Heart left ventricle (tissue), 16 donors: ENCODE measurements around the gene ZACN. TPM values are rescaled to one million over a fixed set of nuclear protein-coding genes. Genes with fewer than 3 reads are reported as not detected.

ENCODE experiments used
- ATAC-seq, 4 donors: fragments of 200-7000 bp; cut with Tn5 transposase; one replicate each; pipeline ENCODE4 v1.9.1; 2020 to 2022; ENCODE audit warnings: moderate library complexity in 4 of 4, mild to moderate bottlenecking in 3 of 4, moderate number of reproducible peaks in 1 of 4
- DNase-seq, 5 donors: peaks; one replicate each; pipeline ENCODE4 v3.0.0-alpha.2; 2020
- H3K27ac ChIP-seq, 12 donors: fragments of 200-600 bp; sonication (generic) in 4 of 12; one replicate each; pipeline versions ENCODE4 v1.5.0 to v1.8.0; 2016 to 2022; ENCODE audit warnings: mild to moderate bottlenecking in 2 of 12
- H3K27me3 ChIP-seq, 9 donors: fragments of 200-600 bp; sonication (generic) in 2 of 9; one replicate each; pipeline versions ENCODE4 v1.5.1 to v1.8.0; 2016 to 2022; ENCODE audit warnings: mild to moderate bottlenecking in 3 of 9
- H3K36me3 ChIP-seq, 9 donors: fragments of 200-600 bp; sonication (generic) in 2 of 9; one replicate each; pipeline versions ENCODE4 v1.5.0 to v1.8.0; 2018 to 2022; ENCODE audit warnings: mild to moderate bottlenecking in 2 of 9
- H3K4me1 ChIP-seq, 12 donors: fragments of 200-600 bp; sonication (generic) in 4 of 12; one replicate each; pipeline versions ENCODE4 v1.5.0 to v1.8.0; 2016 to 2022; ENCODE audit warnings: mild to moderate bottlenecking in 3 of 12
- H3K4me3 ChIP-seq, 12 donors: fragments of 200-600 bp; sonication (generic) in 4 of 12; one replicate each; pipeline versions ENCODE4 v1.5.0 to v1.8.0; 2017 to 2022; ENCODE audit warnings: mild to moderate bottlenecking in 9 of 12, moderate library complexity in 4 of 12
- H3K9me3 ChIP-seq, 12 donors: fragments of 200-600 bp; sonication (generic) in 4 of 12; one replicate each; pipeline versions ENCODE4 v1.5.0 to v1.8.0; 2016 to 2022; ENCODE audit warnings: mild to moderate bottlenecking in 1 of 12
- POLR2A ChIP-seq, 2 donors: fragments of 450-650 bp; IDR thresholded peaks; one replicate each; pipeline ENCODE4 v1.6.1; 2017; ENCODE audit warnings: antibody characterized with exemption in 2 of 2, mild to moderate bottlenecking in 2 of 2, moderate library complexity in 2 of 2
- WGBS, 4 donors: extraction: QIAGEN DNeasy Blood & Tissue Kit in 2 of 4; methylation state at CpG; one replicate each; pipeline versions ENCODE4 v1.1.5 to v1.1.7; 2013 to 2018; 5-methylcytosine and 5-hydroxymethylcytosine counted together
- intact Hi-C, 10 donors: fragments of 100-400 bp; cut with DNase I; formaldehyde crosslinking; loops; one replicate each; pipeline versions ENCODE4 v1.11.1 to v1.14.2; 2022
- polyA plus RNA-seq, 2 donors: library from polyadenylated mRNA; stranded (reverse); fragments of 200-250 nt; gene quantifications; one replicate each; pipeline ENCODE4 v1.2.3, GENCODE V29; 2013
- total RNA-seq, 9 donors: library from RNA; depleted of rRNA in 2 of 9; stranded (reverse); fragments of >200 nt in 2 of 9; fragmentation: NEBNext Ultra II Directional in 3 of 9; extraction: Animal tissue kit (Norgen Biotek cat#: 25700) in 3 of 9; gene quantifications; one replicate each; pipeline versions ENCODE4 v1.1.0 to v1.2.4, GENCODE V29; 2016 to 2023
- TF ChIP-seq, protein P1 (sequence below), 12 donors: fragments of 200-600 bp; sonication (generic) in 4 of 12; IDR thresholded peaks; one replicate each; pipeline versions ENCODE4 v1.5.0 to v1.8.0; 2018 to 2022; ENCODE audit warnings: antibody characterized with exemption in 12 of 12, mild to moderate bottlenecking in 5 of 12
- donor health status: ischemic (EF 13 %, LVEDD 7.1; RV severe dilation, severe dysfunction).
- donor health status: healthy with polysubstance abuse.
- donor health status: DM: no; HTN: yes; CAD: no.
- donor health status: DM: no; HTN: no; CAD: no.
- donor health status: ischemic (EF 25% LVEDD 6.9; RV normal size, moderate dysfunction).
- donor health status: ischemic (EF 25% LVEDD 5.7; RV mildly dilated, moderate dysfunction).
- donor health status: healthy.
- donor health status: DM: yes; HTN: yes; CAD: no.
- donor health status: ischemic (EF 35%, LVEDD 5.7; RV mildly dilated, moderate dysfunction).
- donor health status: nonischemic (EF 11% LVEDD 7.7; RV severe dilation, severe dysfunction).
- donor health status: DM: yes; HTN: yes; CAD: no.
- donor health status: PGD.
- donor health status: ischemic (EF 29% LVEDD 5.4; RV normal size, mild dysfunction).
- donor health status: nonischemic (EF 23%, LVEDD 6.1; RV moderate dilation, normal function).

ZACN gene
- total and polyA plus RNA-seq, 11 donors, result 0.13 to 1.5 (median 0.51) TPM; not detected in 8

- Histone ChIP-seq H3K4me1 (no peaks in the 10 kb centered on the region), H3K9me3 (no peaks in the 10 kb centered on the region), H3K27me3 (no peaks in the 10 kb centered on the region), H3K27ac (no peak overlapping the region), H3K36me3 (no peaks in the 10 kb centered on the region), H3K4me3 (no peak overlapping the region)
- TF ChIP-seq, protein P1, sequence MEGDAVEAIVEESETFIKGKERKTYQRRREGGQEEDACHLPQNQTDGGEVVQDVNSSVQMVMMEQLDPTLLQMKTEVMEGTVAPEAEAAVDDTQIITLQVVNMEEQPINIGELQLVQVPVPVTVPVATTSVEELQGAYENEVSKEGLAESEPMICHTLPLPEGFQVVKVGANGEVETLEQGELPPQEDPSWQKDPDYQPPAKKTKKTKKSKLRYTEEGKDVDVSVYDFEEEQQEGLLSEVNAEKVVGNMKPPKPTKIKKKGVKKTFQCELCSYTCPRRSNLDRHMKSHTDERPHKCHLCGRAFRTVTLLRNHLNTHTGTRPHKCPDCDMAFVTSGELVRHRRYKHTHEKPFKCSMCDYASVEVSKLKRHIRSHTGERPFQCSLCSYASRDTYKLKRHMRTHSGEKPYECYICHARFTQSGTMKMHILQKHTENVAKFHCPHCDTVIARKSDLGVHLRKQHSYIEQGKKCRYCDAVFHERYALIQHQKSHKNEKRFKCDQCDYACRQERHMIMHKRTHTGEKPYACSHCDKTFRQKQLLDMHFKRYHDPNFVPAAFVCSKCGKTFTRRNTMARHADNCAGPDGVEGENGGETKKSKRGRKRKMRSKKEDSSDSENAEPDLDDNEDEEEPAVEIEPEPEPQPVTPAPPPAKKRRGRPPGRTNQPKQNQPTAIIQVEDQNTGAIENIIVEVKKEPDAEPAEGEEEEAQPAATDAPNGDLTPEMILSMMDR (IDR thresholded peaks at IDR 0.05), result no peak
- TF ChIP-seq POLR2A (IDR thresholded peaks at IDR 0.05), result no peak
- 88 to 94% (median 90%) methylated on average over 2 of the region's 2 CpGs for WGBS, 4 donors
- ATAC-seq, result no peak
- no peak for DNase-seq
- intact Hi-C loops, result no loop called here
Observed at GRCh38 chr17:76111956-76112355, 33.0 kb downstream of the ZACN start.

- TF ChIP-seq, protein P1 (IDR thresholded peaks at IDR 0.05), result no peak
- TF ChIP-seq POLR2A (IDR thresholded peaks at IDR 0.05), result no peak
- WGBS, 4 donors, result 85 to 91% (median 89%) methylated on average over 7 of the region's 7 CpGs
- Histone ChIP-seq H3K9me3 (no peaks in the 10 kb centered on the region), H3K4me3 (no peak overlapping the region), H3K4me1 (no peaks in the 10 kb centered on the region), H3K27me3 (no peaks in the 10 kb centered on the region), H3K27ac (no peak overlapping the region), H3K36me3 (no peaks in the 10 kb centered on the region)
- no peak for ATAC-seq
- DNase-seq, result no peak
- intact Hi-C loops, result no loop called here
Observed at GRCh38 chr17:76115138-76115754, 36.3 kb downstream of the ZACN start.

DNA sequence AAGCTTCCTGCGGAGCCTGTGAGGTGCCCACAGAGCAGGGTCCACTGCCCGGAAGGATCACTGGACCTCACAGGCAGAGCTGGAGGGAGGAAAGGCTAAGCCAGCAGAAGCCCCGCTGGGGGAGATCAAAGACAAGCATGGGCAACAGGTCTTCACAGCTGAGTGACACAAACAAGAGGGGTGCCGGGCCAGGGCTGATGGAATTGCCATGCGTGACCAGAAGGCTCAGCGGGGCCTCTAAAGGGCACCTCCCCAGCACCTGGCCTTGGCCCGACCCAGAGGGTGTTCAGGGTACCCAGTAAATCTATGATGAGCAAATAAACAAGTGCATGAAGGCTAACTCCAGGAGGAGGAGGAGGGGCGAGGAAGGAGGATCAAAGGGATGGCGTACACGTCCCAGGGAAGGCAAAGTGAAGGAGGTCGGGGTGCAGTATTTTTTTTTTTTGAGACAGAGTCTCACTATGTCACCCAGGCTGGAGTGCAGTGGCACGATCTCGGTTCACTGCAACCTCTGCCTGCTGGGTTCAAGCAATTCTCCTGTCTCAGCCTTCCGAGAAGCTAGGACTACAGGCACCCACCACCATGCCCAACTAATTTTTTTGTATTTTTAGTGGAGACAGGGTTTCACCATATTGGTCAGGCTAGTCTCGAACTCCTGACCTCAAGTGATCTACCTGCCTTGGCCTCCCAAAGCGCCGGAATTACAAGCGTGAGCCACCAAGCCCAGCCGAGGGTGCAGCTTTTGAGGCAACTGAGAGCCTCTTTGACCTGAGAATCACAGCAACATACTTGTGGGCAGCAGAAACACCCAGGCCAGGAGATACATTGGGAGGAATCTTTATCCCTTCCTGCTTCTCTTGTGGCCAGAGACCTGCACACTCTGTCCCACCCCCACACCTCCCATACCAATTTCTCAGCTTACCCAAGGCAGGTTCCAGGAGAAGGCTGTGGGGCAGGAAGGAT lies 40.7 kb downstream of the ZACN start:
- Histone ChIP-seq H3K27me3 (no peaks in the 10 kb centered on the region), H3K27ac (no peak overlapping the region), H3K9me3 (no peaks in the 10 kb centered on the region), H3K36me3 (no peaks in the 10 kb centered on the region), H3K4me3 (no peak overlapping the region), H3K4me1 (peaks cover 0 to 15% (median 2%) of the 10 kb centered on the region in 12 donors)
- no peak for DNase-seq
- TF ChIP-seq, protein P1 (IDR thresholded peaks at IDR 0.05), result no peak
- TF ChIP-seq POLR2A (IDR thresholded peaks at IDR 0.05), result no peak
- intact Hi-C loops, result loop anchor here in 8 of 10 donors (2.0 to 5.0 kb wide), 7 partner anchors 61 to 278 kb away; no protein-coding TSS in a partner anchor
- ATAC-seq, result no peak
- WGBS, 4 donors, result 81 to 87% (median 85%) methylated on average over 19 of the region's 19 CpGs

DNA sequence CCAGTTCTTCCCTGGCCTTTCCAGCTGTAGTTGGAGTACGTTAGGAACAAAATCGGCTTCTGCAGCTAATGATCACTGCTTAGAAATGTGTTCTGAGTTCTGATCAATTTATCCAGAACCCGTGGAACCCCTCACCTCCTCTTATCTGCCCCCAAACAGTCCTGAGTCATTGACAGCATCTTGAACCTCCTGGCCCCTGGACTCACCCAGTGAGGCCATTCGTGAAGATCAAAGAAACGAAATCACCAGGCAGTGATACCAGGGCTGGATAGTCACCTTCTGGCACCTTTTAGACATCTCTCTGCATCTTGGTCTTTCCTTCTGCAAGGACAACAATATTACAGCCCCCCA lies 41.7 kb downstream of the ZACN start:
- H3K9me3 ChIP-seq, result no peaks in the 10 kb centered on the region
- peaks cover 0 to 15% (median 2%) of the 10 kb centered on the region in 12 donors for H3K4me1 ChIP-seq
- no peak overlapping the region for H3K27ac ChIP-seq
- TF ChIP-seq POLR2A (IDR thresholded peaks at IDR 0.05), result no peak
- TF ChIP-seq, protein P1 (IDR thresholded peaks at IDR 0.05), result no peak
- 87 to 90% (median 88%) methylated on average over 5 of the region's 5 CpGs for WGBS, 4 donors
- DNase-seq (no peak), ATAC-seq (no peak)
- no peaks in the 10 kb centered on the region for H3K27me3 ChIP-seq
- intact Hi-C loops, result loop anchor here (1.0 to 5.0 kb wide), 9 partner anchors 60 to 277 kb away; no protein-coding TSS in a partner anchor
- H3K4me3 ChIP-seq, result no peak overlapping the region
- no peaks in the 10 kb centered on the region for H3K36me3 ChIP-seq
